ENCODE results near the gene PAX8.

- TF ChIP-seq FOS (IDR thresholded peaks at IDR 0.05; ENCODE audit: borderline replicate concordance, extremely low read depth, insufficient read length): no peak
- TF ChIP-seq BCL11A (IDR thresholded peaks at IDR 0.05; ENCODE audit: low read depth, low read length): no peak
- no peak for TF ChIP-seq ZNF274 (IDR thresholded peaks at IDR 0.05; ENCODE audit: insufficient read depth, insufficient read length)
- TF ChIP-seq BCL3 (IDR thresholded peaks at IDR 0.05; ENCODE audit: borderline replicate concordance, insufficient read depth, low read depth, low read length, poor library complexity, severe bottlenecking): no peak
- no peak for TF ChIP-seq RAD21 (IDR thresholded peaks at IDR 0.05; ENCODE audit: insufficient read depth, low read depth, low read length)
- no peak for TF ChIP-seq RELA (IDR thresholded peaks at IDR 0.05; ENCODE audit: borderline replicate concordance, partially characterized antibody)
These were observed 1.8 kb downstream of the PAX8 start for GRCh38 chr2:113276761-113277425.

Measured in GM12878 (cell line).